ENCODE results near the gene RASEF.

The RASEF gene

GRCh38 chr9:83011611-83012010 lies 51.3 kb downstream of the RASEF start:
- TF ChIP-seq, protein P1, sequence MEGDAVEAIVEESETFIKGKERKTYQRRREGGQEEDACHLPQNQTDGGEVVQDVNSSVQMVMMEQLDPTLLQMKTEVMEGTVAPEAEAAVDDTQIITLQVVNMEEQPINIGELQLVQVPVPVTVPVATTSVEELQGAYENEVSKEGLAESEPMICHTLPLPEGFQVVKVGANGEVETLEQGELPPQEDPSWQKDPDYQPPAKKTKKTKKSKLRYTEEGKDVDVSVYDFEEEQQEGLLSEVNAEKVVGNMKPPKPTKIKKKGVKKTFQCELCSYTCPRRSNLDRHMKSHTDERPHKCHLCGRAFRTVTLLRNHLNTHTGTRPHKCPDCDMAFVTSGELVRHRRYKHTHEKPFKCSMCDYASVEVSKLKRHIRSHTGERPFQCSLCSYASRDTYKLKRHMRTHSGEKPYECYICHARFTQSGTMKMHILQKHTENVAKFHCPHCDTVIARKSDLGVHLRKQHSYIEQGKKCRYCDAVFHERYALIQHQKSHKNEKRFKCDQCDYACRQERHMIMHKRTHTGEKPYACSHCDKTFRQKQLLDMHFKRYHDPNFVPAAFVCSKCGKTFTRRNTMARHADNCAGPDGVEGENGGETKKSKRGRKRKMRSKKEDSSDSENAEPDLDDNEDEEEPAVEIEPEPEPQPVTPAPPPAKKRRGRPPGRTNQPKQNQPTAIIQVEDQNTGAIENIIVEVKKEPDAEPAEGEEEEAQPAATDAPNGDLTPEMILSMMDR (IDR thresholded peaks at IDR 0.05), result no peak

DNA sequence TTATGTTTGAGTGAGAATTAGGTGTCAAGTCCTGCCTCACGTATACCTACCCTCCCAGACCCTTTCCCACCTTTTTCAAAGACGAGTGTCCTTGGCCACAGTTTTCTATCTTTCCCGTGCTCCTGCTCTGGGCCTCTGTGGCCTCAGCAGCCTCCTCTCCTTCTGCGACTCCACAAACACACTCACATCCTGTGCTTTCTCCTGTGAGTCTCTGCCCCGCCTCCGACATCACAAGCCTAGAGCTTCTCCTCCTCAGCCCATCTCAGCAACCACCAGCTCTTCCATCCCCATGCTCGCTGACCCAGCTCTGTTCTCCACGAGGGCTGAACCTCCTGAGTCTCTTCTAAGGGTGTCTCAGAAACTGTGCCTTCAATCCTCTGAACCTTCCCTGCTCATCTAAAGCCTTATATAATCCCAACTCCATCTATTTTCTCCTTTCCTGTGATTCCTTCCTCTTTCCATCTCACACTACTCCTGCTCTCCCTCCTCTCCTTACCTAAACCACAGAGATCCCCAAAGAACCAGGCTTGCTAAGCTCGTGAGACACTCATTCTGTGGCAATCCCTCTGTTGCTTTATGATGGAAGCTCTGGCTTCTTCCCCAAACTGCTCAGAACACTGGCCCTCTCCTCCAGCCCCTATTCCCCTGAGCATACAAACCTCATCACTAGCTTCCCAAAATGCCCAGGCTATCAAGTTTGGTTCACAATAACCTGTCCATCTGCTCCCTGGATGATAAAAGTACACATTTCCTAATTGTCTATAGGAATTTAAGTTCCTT lies 55.2 kb downstream of the RASEF start:
- TF ChIP-seq, protein P1 (IDR thresholded peaks at IDR 0.05), result no peak

GRCh38 chr9:83006378-83006777 lies 56.6 kb downstream of the RASEF start:
- TF ChIP-seq, protein P1 (IDR thresholded peaks at IDR 0.05), result no peak

DNA sequence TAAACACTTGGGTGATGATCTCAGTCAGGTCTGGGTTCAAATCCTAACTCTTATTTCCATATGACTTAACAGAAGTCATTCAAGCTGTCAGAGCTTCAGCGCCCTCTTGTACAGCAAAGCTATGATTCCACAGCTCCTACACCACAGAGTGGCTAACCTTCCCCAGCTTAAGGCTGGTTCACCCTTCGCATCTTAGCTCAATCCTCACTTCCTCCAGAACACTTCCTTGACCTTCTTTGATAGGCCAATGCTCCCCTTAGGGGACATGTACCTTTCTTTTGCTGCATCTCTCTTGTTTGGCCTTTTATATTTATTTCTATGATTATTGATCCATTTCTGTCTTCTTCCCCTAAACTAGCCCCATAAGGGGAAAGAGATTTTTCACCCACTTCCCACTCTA lies 57.0 kb downstream of the RASEF start:
- TF ChIP-seq, protein P1 (IDR thresholded peaks at IDR 0.05), result no peak

DNA sequence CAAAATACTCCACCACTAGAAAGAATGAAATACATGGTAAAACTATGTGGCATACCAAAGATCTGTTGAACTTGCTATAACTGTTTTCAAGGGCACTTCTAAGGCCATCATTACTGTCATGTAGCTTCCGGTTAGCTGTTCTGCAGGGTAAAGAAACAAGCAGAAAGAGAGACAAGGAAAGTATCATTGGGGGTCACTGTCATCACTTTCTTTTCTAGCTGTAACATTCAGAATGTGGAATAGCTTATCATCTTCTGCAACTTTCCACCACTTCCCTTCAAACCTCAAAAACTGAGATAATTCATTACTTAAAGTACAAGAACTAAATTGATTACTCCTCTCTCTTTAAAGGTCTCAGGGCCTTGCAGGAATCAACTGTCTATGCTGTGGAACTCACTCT lies 57.6 kb downstream of the RASEF start:
- TF ChIP-seq, protein P1 (IDR thresholded peaks at IDR 0.05), result no peak

GRCh38 chr9:83002329-83002728 lies 60.6 kb downstream of the RASEF start:
- TF ChIP-seq, protein P1 (IDR thresholded peaks at IDR 0.05), result no peak

- TF ChIP-seq, protein P1 (IDR thresholded peaks at IDR 0.05), result no peak
Measured at GRCh38 chr9:83000765-83001164, 62.2 kb downstream of the RASEF start.

GRCh38 chr9:82998409-82998808 lies 64.5 kb downstream of the RASEF start:
- TF ChIP-seq, protein P1 (IDR thresholded peaks at IDR 0.05), result no peak

Measured in LNCAP (cell line).